Sigmoid colon (tissue), 7 donors: ENCODE results near the gene NBAS. TPM values are rescaled to one million over a fixed set of nuclear protein-coding genes. Genes with fewer than 3 reads are reported as not detected.

Source experiments
- DNase-seq: peaks from one replicate; pipeline ENCODE4 v3.0.0-alpha.2; 2019
- H3K27ac ChIP-seq, 4 donors: fragments of 200-600 bp; sonication (generic); one replicate each; pipeline ENCODE4 v1.5.1; 2016 to 2019; ENCODE audit warnings: mild to moderate bottlenecking in 1 of 4
- H3K27me3 ChIP-seq, 3 donors: fragments of 200-600 bp; sonication (generic); one replicate each; pipeline ENCODE4 v1.5.1; 2019; ENCODE audit warnings: mild to moderate bottlenecking in 1 of 3
- H3K36me3 ChIP-seq, 4 donors: fragments of 200-600 bp; sonication (generic); one replicate each; pipeline ENCODE4 v1.5.1; 2016 to 2019
- H3K4me1 ChIP-seq, 4 donors: fragments of 200-600 bp; sonication (generic); one replicate each; pipeline ENCODE4 v1.5.1; 2017 to 2019
- H3K4me3 ChIP-seq, 4 donors: fragments of 200-600 bp; sonication (generic); one replicate each; pipeline ENCODE4 v1.5.1; 2017 to 2019; ENCODE audit warnings: mild to moderate bottlenecking in 2 of 4, moderate library complexity in 1 of 4
- H3K9me3 ChIP-seq, 4 donors: fragments of 200-600 bp in 3 of 4; sonication (generic) in 3 of 4; one replicate each; pipeline versions ENCODE4 v1.5.1 to v1.6.1; 2013 to 2019
- EP300 ChIP-seq, 4 donors: sonication (generic); formaldehyde crosslinking; IDR thresholded peaks; one replicate each; pipeline ENCODE4 v1.6.1; 2017; ENCODE audit warnings: antibody characterized with exemption in 4 of 4
- POLR2A ChIP-seq, 2 donors: fragments of 450-650 bp; IDR thresholded peaks; one replicate each; pipeline ENCODE4 v1.6.1; 2016; ENCODE audit warnings: antibody characterized with exemption in 2 of 2, mild to moderate bottlenecking in 2 of 2, moderate library complexity in 2 of 2
- POLR2AphosphoS5 ChIP-seq, 4 donors: sonication (generic); formaldehyde crosslinking; IDR thresholded peaks; one replicate each; pipeline ENCODE4 v1.6.1; 2017; ENCODE audit warnings: antibody characterized with exemption in 4 of 4
- WGBS, 2 donors: extraction: QIAGEN DNeasy Blood & Tissue Kit; methylation state at CpG; one replicate each; pipeline ENCODE4 v1.1.7; 2013; 5-methylcytosine and 5-hydroxymethylcytosine counted together
- intact Hi-C: fragments of 100-400 bp; cut with DNase I; formaldehyde crosslinking; loops from one replicate; pipeline ENCODE4 v1.15.1; 2023
- polyA plus RNA-seq, 3 donors: library from polyadenylated mRNA; stranded (reverse); fragments of 200-250 nt; gene quantifications; one replicate each; pipeline ENCODE4 v1.2.3, GENCODE V29; 2013
- total RNA-seq, 4 donors: library from RNA; depleted of rRNA; stranded (reverse); fragments of >200 nt; gene quantifications; one replicate each; pipeline ENCODE4 v1.1.0, GENCODE V29; 2016
- TF ChIP-seq, protein P1 (sequence below), 4 experiments: fragments of 450-650 bp in 3 of 4; fragments of 200-600 bp in 1 of 4; IDR thresholded peaks; one replicate each; pipeline ENCODE4 v1.5.1; 2016 to 2019; ENCODE audit warnings: antibody characterized with exemption in 4 of 4, mild to moderate bottlenecking in 3 of 4, moderate library complexity in 2 of 4
- donor health status: healthy with polysubstance abuse.
- donor health status: Bipolar disorder and iron deficiency.
- donor health status: healthy.

NBAS gene
- total and polyA plus RNA-seq, 7 donors: 3.9 to 53.2 (median 41.9) TPM

GRCh38 chr2:15492773-15493325 lies 68.3 kb downstream of the NBAS start:
- TF ChIP-seq, protein P1, sequence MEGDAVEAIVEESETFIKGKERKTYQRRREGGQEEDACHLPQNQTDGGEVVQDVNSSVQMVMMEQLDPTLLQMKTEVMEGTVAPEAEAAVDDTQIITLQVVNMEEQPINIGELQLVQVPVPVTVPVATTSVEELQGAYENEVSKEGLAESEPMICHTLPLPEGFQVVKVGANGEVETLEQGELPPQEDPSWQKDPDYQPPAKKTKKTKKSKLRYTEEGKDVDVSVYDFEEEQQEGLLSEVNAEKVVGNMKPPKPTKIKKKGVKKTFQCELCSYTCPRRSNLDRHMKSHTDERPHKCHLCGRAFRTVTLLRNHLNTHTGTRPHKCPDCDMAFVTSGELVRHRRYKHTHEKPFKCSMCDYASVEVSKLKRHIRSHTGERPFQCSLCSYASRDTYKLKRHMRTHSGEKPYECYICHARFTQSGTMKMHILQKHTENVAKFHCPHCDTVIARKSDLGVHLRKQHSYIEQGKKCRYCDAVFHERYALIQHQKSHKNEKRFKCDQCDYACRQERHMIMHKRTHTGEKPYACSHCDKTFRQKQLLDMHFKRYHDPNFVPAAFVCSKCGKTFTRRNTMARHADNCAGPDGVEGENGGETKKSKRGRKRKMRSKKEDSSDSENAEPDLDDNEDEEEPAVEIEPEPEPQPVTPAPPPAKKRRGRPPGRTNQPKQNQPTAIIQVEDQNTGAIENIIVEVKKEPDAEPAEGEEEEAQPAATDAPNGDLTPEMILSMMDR (IDR thresholded peaks at IDR 0.05): no peak
- TF ChIP-seq POLR2AphosphoS5 (IDR thresholded peaks at IDR 0.05): no peak
- no peak for TF ChIP-seq POLR2A (IDR thresholded peaks at IDR 0.05)
- TF ChIP-seq EP300 (IDR thresholded peaks at IDR 0.05): no peak
- Histone ChIP-seq H3K9me3 (no peaks in the 10 kb centered on the region), H3K4me1 (peaks cover 0 to 8% (median 0%) of the 10 kb centered on the region in 4 donors), H3K36me3 (peaks cover 0 to 26% (median 0%) of the 10 kb centered on the region in 4 donors), H3K27me3 (no peaks in the 10 kb centered on the region), H3K4me3 (no peak overlapping the region), H3K27ac (no peak overlapping the region)
- WGBS, 2 donors: 95 to 96% methylated on average over 4 of the region's 4 CpGs
- no peak for DNase-seq
- intact Hi-C loops: no loop called here

DNA sequence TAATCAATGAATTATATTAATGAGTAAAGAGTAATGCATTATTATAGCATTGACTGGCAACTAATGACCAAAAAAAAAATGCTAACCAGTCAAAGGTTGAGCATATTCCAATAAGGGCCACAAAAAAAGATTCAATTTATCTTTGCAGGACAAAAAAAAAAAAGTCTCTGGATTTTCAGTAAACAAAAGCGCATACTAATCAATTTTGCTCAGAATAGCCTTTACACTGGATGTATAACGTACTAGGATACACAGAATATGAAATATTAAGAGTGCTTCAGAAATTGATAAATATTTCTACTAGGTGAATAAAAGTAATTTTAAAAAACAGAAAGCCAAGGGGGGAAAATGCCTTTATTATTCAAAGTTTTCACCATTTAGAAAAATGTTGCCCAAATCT lies 74.4 kb downstream of the NBAS start:
- no peaks in the 10 kb centered on the region for H3K27me3 ChIP-seq
- WGBS, 2 donors: 98 to 99% methylated on average over 2 of the region's 2 CpGs
- TF ChIP-seq POLR2AphosphoS5 (IDR thresholded peaks at IDR 0.05) (no peak), EP300 (IDR thresholded peaks at IDR 0.05) (no peak), POLR2A (IDR thresholded peaks at IDR 0.05) (no peak)
- TF ChIP-seq, protein P1 (IDR thresholded peaks at IDR 0.05): no peak
- peaks cover 0 to 64% (median 10%) of the 10 kb centered on the region in 4 donors for H3K36me3 ChIP-seq
- H3K27ac ChIP-seq: no peak overlapping the region
- no peaks in the 10 kb centered on the region for H3K4me1 ChIP-seq
- no peak for DNase-seq
- no peaks in the 10 kb centered on the region for H3K9me3 ChIP-seq
- intact Hi-C loops: no loop called here
- H3K4me3 ChIP-seq: no peak overlapping the region

GRCh38 chr2:15485949-15486348 lies 75.2 kb downstream of the NBAS start:
- no peaks in the 10 kb centered on the region for H3K27me3 ChIP-seq
- H3K4me1 ChIP-seq: no peaks in the 10 kb centered on the region
- H3K36me3 ChIP-seq: peaks cover 0 to 66% (median 10%) of the 10 kb centered on the region in 4 donors
- H3K9me3 ChIP-seq: no peaks in the 10 kb centered on the region
- intact Hi-C loops: no loop called here
- no peak overlapping the region for H3K27ac ChIP-seq
- no peak for DNase-seq
- 92 to 94% methylated on average over 5 of the region's 5 CpGs for WGBS, 2 donors
- TF ChIP-seq POLR2AphosphoS5 (IDR thresholded peaks at IDR 0.05): no peak
- no peak for TF ChIP-seq POLR2A (IDR thresholded peaks at IDR 0.05)
- TF ChIP-seq EP300 (IDR thresholded peaks at IDR 0.05): no peak
- TF ChIP-seq, protein P1 (IDR thresholded peaks at IDR 0.05): no peak
- H3K4me3 ChIP-seq: no peak overlapping the region

DNA sequence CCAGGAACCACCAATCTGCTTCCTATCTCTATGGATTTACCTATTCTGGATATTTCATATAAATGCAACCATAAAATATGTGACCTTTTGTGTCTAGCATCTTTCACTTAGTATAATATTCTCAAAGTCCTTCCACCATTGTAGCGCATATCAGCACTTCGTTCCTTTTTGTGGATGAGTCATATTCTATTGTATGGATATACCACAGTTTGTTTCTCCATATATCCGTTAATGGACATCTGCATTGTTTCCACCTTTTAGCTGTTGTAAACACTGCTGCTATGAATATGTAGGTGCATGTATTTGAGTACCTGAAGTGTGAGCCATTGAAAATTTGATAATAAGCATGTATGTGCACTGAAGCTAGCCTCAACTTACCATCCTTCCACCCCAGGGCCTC lies 80.1 kb downstream of the NBAS start:
- TF ChIP-seq POLR2AphosphoS5 (IDR thresholded peaks at IDR 0.05) (no peak), EP300 (IDR thresholded peaks at IDR 0.05) (no peak), POLR2A (IDR thresholded peaks at IDR 0.05) (no peak)
- TF ChIP-seq, protein P1 (IDR thresholded peaks at IDR 0.05): no peak
- Histone ChIP-seq H3K27ac (no peak overlapping the region), H3K4me1 (no peaks in the 10 kb centered on the region), H3K4me3 (no peak overlapping the region), H3K27me3 (no peaks in the 10 kb centered on the region), H3K9me3 (no peaks in the 10 kb centered on the region), H3K36me3 (peaks cover 0 to 55% (median 10%) of the 10 kb centered on the region in 4 donors)
- 99 to 100% methylated on average over 3 of the region's 3 CpGs for WGBS, 2 donors
- no peak for DNase-seq
- intact Hi-C loops: no loop called here

DNA sequence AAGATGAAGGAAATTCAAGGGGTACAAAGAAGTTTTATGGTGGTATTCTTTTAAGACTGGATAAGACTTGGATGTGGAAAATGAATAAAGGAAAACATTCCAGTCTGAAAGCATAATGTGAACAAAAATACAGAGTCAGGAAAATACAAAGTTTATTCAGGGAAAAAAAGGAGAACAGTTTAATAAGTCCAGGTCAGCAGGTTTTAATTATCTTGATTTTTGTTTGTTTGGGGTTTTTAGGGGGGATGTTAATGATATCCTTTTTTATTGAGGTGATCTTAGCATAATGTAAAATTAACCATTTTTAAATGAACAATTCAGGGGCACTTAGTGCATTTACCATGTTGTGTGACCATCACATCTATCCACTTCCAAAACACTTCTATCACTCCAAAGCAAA lies 80.6 kb downstream of the NBAS start:
- H3K27me3 ChIP-seq: no peaks in the 10 kb centered on the region
- H3K36me3 ChIP-seq: peaks cover 0 to 55% (median 9%) of the 10 kb centered on the region in 4 donors
- no peak for DNase-seq
- H3K4me1 ChIP-seq: no peaks in the 10 kb centered on the region
- no peaks in the 10 kb centered on the region for H3K9me3 ChIP-seq
- intact Hi-C loops: no loop called here
- TF ChIP-seq POLR2A (IDR thresholded peaks at IDR 0.05) (no peak), EP300 (IDR thresholded peaks at IDR 0.05) (no peak), POLR2AphosphoS5 (IDR thresholded peaks at IDR 0.05) (no peak)
- TF ChIP-seq, protein P1 (IDR thresholded peaks at IDR 0.05): no peak
- no peak overlapping the region for H3K4me3 ChIP-seq
- H3K27ac ChIP-seq: no peak overlapping the region
